IMR-90 (cell line): ENCODE data around the gene PPP1R9A. TPM values are rescaled to one million over a fixed set of nuclear protein-coding genes. Genes with fewer than 3 reads are reported as not detected.

Source experiments
- ATAC-seq: fragments of 200-7000 bp; cut with Tn5 transposase; 2 replicates; pipeline ENCODE4 v1.9.1; 2020; ENCODE audit warnings: low read depth, mild to moderate bottlenecking, moderate library complexity
- BruUV-seq: library from RNA; stranded (reverse); fragments of 400-500 nt; replicated peaks from 2 replicates; lab custom pipeline; 2021; lab: Mats Ljungman, UMichigan
- CTCF ChIA-PET: fragments of 300-600 bp; formaldehyde crosslinking; extraction: SDS; loops from one replicate; lab custom pipeline; 2021; ENCODE audit warnings: antibody characterized with exemption; lab: Yijun Ruan, JAX
- POLR2A ChIA-PET: fragments of 300-600 bp; sonication (Branson Sonifier 250); formaldehyde crosslinking; loops from one replicate; lab custom pipeline; 2022; ENCODE audit warnings: antibody characterized with exemption; ENCODE audit not compliant: unreplicated experiment; lab: Charles Lee
- DNase-seq: peaks from one replicate; pipeline ENCODE4 v3.0.0; 2013
- H2AFZ ChIP-seq: replicated peaks from 2 replicates; pipeline ENCODE3; 2013; ENCODE audit warnings: low read length, mild to moderate bottlenecking; ENCODE audit not compliant: poor library complexity
- H2AK5ac ChIP-seq: 2 replicates; pipeline ENCODE4 v1.6.1; 2013; ENCODE audit warnings: low read depth, low read length, inconsistent platforms
- H2AK9ac ChIP-seq: replicated peaks from 2 replicates; pipeline ENCODE3; 2013; ENCODE audit warnings: mild to moderate bottlenecking, low read depth, low read length, moderate library complexity; ENCODE audit not compliant: poor library complexity
- H2BK120ac ChIP-seq: 2 replicates; pipeline ENCODE4 v1.6.1; 2013; ENCODE audit warnings: low read depth, low read length, inconsistent platforms
- H2BK15ac ChIP-seq: 3 replicates; pipeline ENCODE4 v1.6.1; 2013; ENCODE audit warnings: low read depth, low read length, inconsistent platforms
- H2BK20ac ChIP-seq: 2 replicates; pipeline ENCODE4 v1.6.1; 2013; ENCODE audit warnings: low read depth, mild to moderate bottlenecking, inconsistent platforms, low read length, moderate library complexity
- H2BK5ac ChIP-seq: 2 replicates; pipeline ENCODE4 v1.6.1; 2013; ENCODE audit warnings: mild to moderate bottlenecking, low read depth, low read length, inconsistent platforms; ENCODE audit not compliant: poor library complexity, severe bottlenecking
- H3K14ac ChIP-seq: replicated peaks from 2 replicates; pipeline ENCODE4 v1.6.1; 2013; ENCODE audit warnings: low read depth, low read length, inconsistent platforms
- H3K18ac ChIP-seq: 2 replicates; pipeline ENCODE4 v1.6.1; 2013; ENCODE audit warnings: low read depth, low read length, control low read depth
- H3K23ac ChIP-seq: 2 replicates; pipeline ENCODE4 v1.6.1; 2013; ENCODE audit warnings: low read depth, low read length, inconsistent platforms
- H3K27ac ChIP-seq: 2 replicates; pipeline ENCODE4 v1.5.1; 2013; ENCODE audit warnings: mild to moderate bottlenecking, control low read depth, low read length; ENCODE audit not compliant: insufficient read depth
- H3K27me3 ChIP-seq: 2 replicates; pipeline ENCODE4 v1.6.1; 2013; ENCODE audit warnings: low read length; ENCODE audit not compliant: control insufficient read depth, insufficient read depth
- H3K36me3 ChIP-seq: 2 replicates; pipeline ENCODE4 v1.6.1; 2013; ENCODE audit warnings: low read length, mixed read lengths; ENCODE audit not compliant: control insufficient read depth, insufficient read depth
- H3K4ac ChIP-seq: 2 replicates; pipeline ENCODE4 v1.6.1; 2013; ENCODE audit warnings: low read depth, low read length, inconsistent platforms
- H3K4me1 ChIP-seq: 2 replicates; pipeline ENCODE4 v1.6.1; 2013; ENCODE audit warnings: low read length, mixed read lengths; ENCODE audit not compliant: control insufficient read depth, insufficient read depth
- H3K4me2 ChIP-seq: 2 replicates; pipeline ENCODE4 v1.6.1; 2013; ENCODE audit warnings: low read depth, mild to moderate bottlenecking, control low read depth, low read length, moderate library complexity
- H3K4me3 ChIP-seq: 2 replicates; pipeline ENCODE4 v1.5.1; 2013; ENCODE audit warnings: low read depth, mild to moderate bottlenecking, control low read depth, low read length, moderate library complexity; ENCODE audit not compliant: insufficient read depth
- H3K56ac ChIP-seq: 2 replicates; pipeline ENCODE4 v1.6.1; 2013; ENCODE audit warnings: low read length, inconsistent platforms; ENCODE audit not compliant: insufficient read depth; ENCODE audit errors: extremely low read depth
- H3K79me1 ChIP-seq, 2 experiments: 2 replicates each; pipeline ENCODE4 v1.6.1; 2013; ENCODE audit warnings: low read length in 2 of 2, inconsistent platforms in 1 of 2, low read depth in 1 of 2
- H3K9ac ChIP-seq: 2 replicates; pipeline ENCODE4 v1.6.1; 2013; ENCODE audit warnings: low read depth, low read length, control low read depth
- H3K9me1 ChIP-seq: 2 replicates; pipeline ENCODE4 v1.6.1; 2013; ENCODE audit warnings: low read length, inconsistent platforms; ENCODE audit not compliant: insufficient read depth
- H3K9me3 ChIP-seq: 2 replicates; pipeline ENCODE4 v1.6.1; 2013; ENCODE audit warnings: low read length; ENCODE audit not compliant: control insufficient read depth, insufficient read depth
- H4K20me1 ChIP-seq: 2 replicates; pipeline ENCODE4 v1.6.1; 2013; ENCODE audit warnings: low read length, inconsistent platforms; ENCODE audit not compliant: insufficient read depth
- H4K5ac ChIP-seq: 2 replicates; pipeline ENCODE4 v1.6.1; 2013; ENCODE audit warnings: mild to moderate bottlenecking, low read depth, low read length, control low read depth
- H4K8ac ChIP-seq, 2 experiments: 2 replicates each; pipeline ENCODE4 v1.6.1; 2013; ENCODE audit warnings: low read depth in 2 of 2, low read length in 2 of 2, control low read depth in 1 of 2, inconsistent platforms in 1 of 2
- H4K91ac ChIP-seq: 2 replicates; pipeline ENCODE4 v1.6.1; 2013; ENCODE audit warnings: low read depth, low read length, inconsistent platforms; ENCODE audit not compliant: insufficient read depth
- BHLHE40 ChIP-seq: fragments of 150-350 bp; IDR thresholded peaks from 2 replicates; pipeline ENCODE4 v1.6.1; 2016; ENCODE audit warnings: mild to moderate bottlenecking, low read depth, low read length
- CEBPB ChIP-seq: IDR thresholded peaks from 2 replicates; pipeline ENCODE4 v1.6.1; 2012; ENCODE audit warnings: low read depth, low read length, improper control_type of control experiment
- CHD1 ChIP-seq: IDR thresholded peaks from 2 replicates; pipeline ENCODE4 v1.6.1; 2012; ENCODE audit warnings: low read depth, low read length, improper control_type of control experiment
- FOS ChIP-seq: fragments of 150-350 bp; IDR thresholded peaks from 2 replicates; pipeline ENCODE4 v1.6.1; 2016; ENCODE audit warnings: low read depth, low read length
- MAFK ChIP-seq: IDR thresholded peaks from 2 replicates; pipeline ENCODE4 v1.6.1; 2012; ENCODE audit warnings: low read depth, low read length, improper control_type of control experiment
- MAZ ChIP-seq: IDR thresholded peaks from 2 replicates; pipeline ENCODE4 v1.6.1; 2012; ENCODE audit warnings: low read depth, mild to moderate bottlenecking, low read length, improper control_type of control experiment, moderate library complexity, borderline replicate concordance
- MXI1 ChIP-seq: IDR thresholded peaks from 2 replicates; pipeline ENCODE4 v1.6.1; 2012; ENCODE audit warnings: low read depth, mild to moderate bottlenecking, low read length, moderate library complexity, borderline replicate concordance
- NFE2L2 ChIP-seq: fragments of 150-350 bp; IDR thresholded peaks from 2 replicates; pipeline ENCODE4 v1.6.1; 2016; ENCODE audit warnings: low read depth, mild to moderate bottlenecking, low read length
- POLR2A ChIP-seq: IDR thresholded peaks from 2 replicates; pipeline ENCODE4 v1.6.1; 2012; ENCODE audit warnings: mild to moderate bottlenecking, low read depth, low read length
- RCOR1 ChIP-seq: IDR thresholded peaks from 2 replicates; pipeline ENCODE4 v1.6.1; 2012; ENCODE audit warnings: mild to moderate bottlenecking, low read length, improper control_type of control experiment; ENCODE audit not compliant: insufficient replicate concordance
- RFX5 ChIP-seq: IDR thresholded peaks from 2 replicates; pipeline ENCODE4 v1.8.0; 2012; ENCODE audit warnings: low read depth, mild to moderate bottlenecking, low read length, moderate library complexity
- SMC3 ChIP-seq: fragments of 150-350 bp; IDR thresholded peaks from 2 replicates; pipeline ENCODE4 v1.6.1; 2016; ENCODE audit warnings: low read depth, mild to moderate bottlenecking, antibody characterized with exemption, low read length, moderate library complexity
- WGBS, 2 experiments: methylation state at CpG; one replicate each; pipeline versions ENCODE4 v1.1.5 to v1.1.7; 2013; ENCODE audit warnings: missing lambda C conversion rate in 2 of 2; ENCODE audit not compliant: insufficient read length in 1 of 2; ENCODE audit errors: extremely low coverage in 2 of 2; 5-methylcytosine and 5-hydroxymethylcytosine counted together
- dilution Hi-C: fragments of 300-500 bp; cut with HindIII; formaldehyde crosslinking; loops from one replicate; pipeline ENCODE4 v1.14.3; 2018; ENCODE audit warnings: low sequenced_read_pairs; ENCODE audit not compliant: unreplicated experiment
- in situ Hi-C: fragments of 300-500 bp; cut with MboI; formaldehyde crosslinking; loops from 3 replicates; pipeline ENCODE4 v1.14.3; 2019; ENCODE audit warnings: low sequenced_read_pairs, inconsistent platforms, mixed read lengths
- intact Hi-C: fragments of 100-400 bp; cut with micrococcal nuclease; formaldehyde crosslinking; loops from 2 replicates; pipeline ENCODE4 v1.10.0; 2022
- polyA plus RNA-seq, 3 experiments: library from polyadenylated mRNA; depleted of rRNA; stranded (reverse); fragments of >200 nt; gene quantifications; 2 replicates each; pipeline ENCODE4 v1.2.3, GENCODE V29; 2012; ENCODE audit warnings: low replicate concordance in 1 of 3
- total RNA-seq: library from RNA; depleted of rRNA; stranded (reverse); fragments of >200 nt; gene quantifications from 2 replicates; pipeline ENCODE4 v1.2.3, GENCODE V29; 2012
- TF ChIP-seq, protein P1 (sequence below): conservative IDR thresholded peaks from 2 replicates; pipeline ENCODE4 v1.5.1; 2012; ENCODE audit warnings: mild to moderate bottlenecking, low read depth, low read length, improper control_type of control experiment
- TF ChIP-seq, protein P2 (sequence below): fragments of 150-350 bp; IDR thresholded peaks from 2 replicates; pipeline ENCODE4 v1.6.1; 2017; ENCODE audit warnings: mild to moderate bottlenecking, antibody characterized with exemption, low read length, low read depth
- TF ChIP-seq, protein P3 (sequence below): fragments of 150-350 bp; IDR thresholded peaks from 2 replicates; pipeline ENCODE4 v1.6.1; 2016; ENCODE audit warnings: low read depth, mild to moderate bottlenecking, low read length, moderate library complexity, borderline replicate concordance

Gene PPP1R9A
- total and polyA plus RNA-seq, 2 of the 4 experiments (the other 2 are of a cell fraction): not detected

DNA sequence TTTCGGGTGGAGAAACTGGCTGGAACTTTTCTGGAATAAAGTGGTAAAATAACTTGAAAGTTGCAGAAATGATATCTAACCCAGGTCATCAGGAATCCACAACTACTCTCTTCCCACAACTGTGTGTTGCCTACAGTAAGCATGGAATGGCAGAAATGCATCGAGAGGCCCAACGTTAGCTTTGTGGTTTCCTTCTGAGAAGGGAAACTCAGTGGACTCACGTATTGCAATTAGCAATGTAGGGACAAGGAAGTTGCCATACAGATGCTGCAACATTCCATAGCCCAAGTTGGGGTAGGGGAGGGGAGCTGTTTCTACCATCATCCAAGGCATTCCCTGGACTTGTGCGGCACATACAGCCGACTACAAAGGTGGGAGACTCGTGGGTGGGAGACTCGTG is 415.0 kb downstream of the PPP1R9A start:
- H2BK20ac ChIP-seq: no peak overlapping the region
- no peak overlapping the region for H4K8ac ChIP-seq
- ATAC-seq: no peak
- no peak overlapping the region for H3K4me2 ChIP-seq
- H4K5ac ChIP-seq: no peak overlapping the region
- no peaks in the 10 kb centered on the region for H3K9me1 ChIP-seq
- H3K9ac ChIP-seq: no peak overlapping the region
- no peak overlapping the region for H2AFZ ChIP-seq
- no peak overlapping the region for H2AK5ac ChIP-seq
- H3K27me3 ChIP-seq: peaks cover 8% of the 10 kb centered on the region
- TF ChIP-seq, protein P1, sequence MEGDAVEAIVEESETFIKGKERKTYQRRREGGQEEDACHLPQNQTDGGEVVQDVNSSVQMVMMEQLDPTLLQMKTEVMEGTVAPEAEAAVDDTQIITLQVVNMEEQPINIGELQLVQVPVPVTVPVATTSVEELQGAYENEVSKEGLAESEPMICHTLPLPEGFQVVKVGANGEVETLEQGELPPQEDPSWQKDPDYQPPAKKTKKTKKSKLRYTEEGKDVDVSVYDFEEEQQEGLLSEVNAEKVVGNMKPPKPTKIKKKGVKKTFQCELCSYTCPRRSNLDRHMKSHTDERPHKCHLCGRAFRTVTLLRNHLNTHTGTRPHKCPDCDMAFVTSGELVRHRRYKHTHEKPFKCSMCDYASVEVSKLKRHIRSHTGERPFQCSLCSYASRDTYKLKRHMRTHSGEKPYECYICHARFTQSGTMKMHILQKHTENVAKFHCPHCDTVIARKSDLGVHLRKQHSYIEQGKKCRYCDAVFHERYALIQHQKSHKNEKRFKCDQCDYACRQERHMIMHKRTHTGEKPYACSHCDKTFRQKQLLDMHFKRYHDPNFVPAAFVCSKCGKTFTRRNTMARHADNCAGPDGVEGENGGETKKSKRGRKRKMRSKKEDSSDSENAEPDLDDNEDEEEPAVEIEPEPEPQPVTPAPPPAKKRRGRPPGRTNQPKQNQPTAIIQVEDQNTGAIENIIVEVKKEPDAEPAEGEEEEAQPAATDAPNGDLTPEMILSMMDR: no peak
- TF ChIP-seq BHLHE40 (no peak), POLR2A (no peak), CHD1 (no peak), FOS (no peak), MAFK (no peak), RCOR1 (no peak), RFX5 (no peak), MAZ (no peak), SMC3 (no peak), MXI1 (no peak), NFE2L2 (no peak), CEBPB (no peak)
- TF ChIP-seq, protein P2, sequence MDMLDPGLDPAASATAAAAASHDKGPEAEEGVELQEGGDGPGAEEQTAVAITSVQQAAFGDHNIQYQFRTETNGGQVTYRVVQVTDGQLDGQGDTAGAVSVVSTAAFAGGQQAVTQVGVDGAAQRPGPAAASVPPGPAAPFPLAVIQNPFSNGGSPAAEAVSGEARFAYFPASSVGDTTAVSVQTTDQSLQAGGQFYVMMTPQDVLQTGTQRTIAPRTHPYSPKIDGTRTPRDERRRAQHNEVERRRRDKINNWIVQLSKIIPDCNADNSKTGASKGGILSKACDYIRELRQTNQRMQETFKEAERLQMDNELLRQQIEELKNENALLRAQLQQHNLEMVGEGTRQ: no peak
- TF ChIP-seq, protein P3, sequence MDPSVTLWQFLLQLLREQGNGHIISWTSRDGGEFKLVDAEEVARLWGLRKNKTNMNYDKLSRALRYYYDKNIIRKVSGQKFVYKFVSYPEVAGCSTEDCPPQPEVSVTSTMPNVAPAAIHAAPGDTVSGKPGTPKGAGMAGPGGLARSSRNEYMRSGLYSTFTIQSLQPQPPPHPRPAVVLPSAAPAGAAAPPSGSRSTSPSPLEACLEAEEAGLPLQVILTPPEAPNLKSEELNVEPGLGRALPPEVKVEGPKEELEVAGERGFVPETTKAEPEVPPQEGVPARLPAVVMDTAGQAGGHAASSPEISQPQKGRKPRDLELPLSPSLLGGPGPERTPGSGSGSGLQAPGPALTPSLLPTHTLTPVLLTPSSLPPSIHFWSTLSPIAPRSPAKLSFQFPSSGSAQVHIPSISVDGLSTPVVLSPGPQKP: no peak
- no peaks in the 10 kb centered on the region for H3K79me1 ChIP-seq
- no peaks in the 10 kb centered on the region for H3K4me1 ChIP-seq
- no peak for DNase-seq
- BruUV-seq: no TSS peak
- no peak overlapping the region for H3K18ac ChIP-seq
- no peak overlapping the region for H3K4me3 ChIP-seq
- no peaks in the 10 kb centered on the region for H3K9me3 ChIP-seq
- no peak overlapping the region for H4K91ac ChIP-seq
- dilution Hi-C loops: no loop called here
- WGBS, 2 experiments: no CpG with 5 or more reads among the region's 8 CpGs
- H3K27ac ChIP-seq: no peak overlapping the region
- H3K36me3 ChIP-seq: no peaks in the 10 kb centered on the region
- H3K23ac ChIP-seq: no peak overlapping the region
- no peak overlapping the region for H2AK9ac ChIP-seq
- no peak overlapping the region for H3K56ac ChIP-seq
- in situ Hi-C loops: no loop called here
- no peak overlapping the region for H3K14ac ChIP-seq
- intact Hi-C loops: no loop called here
- CTCF ChIA-PET: no interaction called here
- H3K4ac ChIP-seq: no peak overlapping the region
- POLR2A ChIA-PET: no interaction called here
- H4K20me1 ChIP-seq: no peaks in the 10 kb centered on the region
- H2BK5ac ChIP-seq: no peak overlapping the region
- H2BK15ac ChIP-seq: no peak overlapping the region
- H2BK120ac ChIP-seq: no peak overlapping the region
